Upper lobe of left lung (tissue), 6 donors: ENCODE results near the gene CROCC. TPM values are rescaled to one million over a fixed set of nuclear protein-coding genes. Genes with fewer than 3 reads are reported as not detected.
"Not testable (repeated sequence)": the region's sequence is repeated elsewhere in the genome, so short reads cannot be mapped to it uniquely, and the experiment has no call there.

Experiments
- ATAC-seq, 2 donors: fragments of 200-7000 bp; cut with Tn5 transposase; one replicate each; pipeline ENCODE4 v1.9.1; 2022; ENCODE audit warnings: mild to moderate bottlenecking in 2 of 2, moderate library complexity in 2 of 2; ENCODE audit not compliant: low FRiP score in 2 of 2
- DNase-seq, 2 donors: peaks; one replicate each; pipeline ENCODE4 v3.0.0-alpha.2; 2019 to 2020
- H3K27ac ChIP-seq, 4 donors: fragments of 200-600 bp; sonication (generic); one replicate each; pipeline ENCODE4 v1.5.1; 2016 to 2019
- H3K27me3 ChIP-seq, 4 donors: fragments of 200-600 bp; sonication (generic); one replicate each; pipeline ENCODE4 v1.5.1; 2017 to 2019
- H3K36me3 ChIP-seq, 4 donors: fragments of 200-600 bp; sonication (generic); one replicate each; pipeline ENCODE4 v1.5.1; 2016 to 2019
- H3K4me1 ChIP-seq, 4 donors: fragments of 200-600 bp; sonication (generic); one replicate each; pipeline ENCODE4 v1.5.1; 2018 to 2019
- H3K4me3 ChIP-seq, 4 donors: fragments of 200-600 bp; sonication (generic); one replicate each; pipeline ENCODE4 v1.5.1; 2017 to 2019; ENCODE audit warnings: mild to moderate bottlenecking in 2 of 4, moderate library complexity in 1 of 4
- H3K9me3 ChIP-seq, 4 donors: fragments of 200-600 bp; sonication (generic); one replicate each; pipeline ENCODE4 v1.5.1; 2018 to 2019
- CTCF ChIP-seq, 6 experiments: fragments of 450-650 bp in 4 of 6; fragments of 200-600 bp in 2 of 6; sonication (generic) in 2 of 6; IDR thresholded peaks; one replicate each; pipeline ENCODE4 v1.5.1; 2016 to 2019; ENCODE audit warnings: antibody characterized with exemption in 6 of 6
- EP300 ChIP-seq, 4 donors: sonication (generic); formaldehyde crosslinking; IDR thresholded peaks; one replicate each; pipeline ENCODE4 v1.5.1; 2017; ENCODE audit warnings: antibody characterized with exemption in 4 of 4, control low read depth in 2 of 4
- POLR2A ChIP-seq, 4 donors: fragments of 450-650 bp; IDR thresholded peaks; one replicate each; pipeline ENCODE4 v1.5.1; 2016 to 2017; ENCODE audit warnings: antibody characterized with exemption in 4 of 4, mild to moderate bottlenecking in 2 of 4
- POLR2AphosphoS5 ChIP-seq, 2 donors: sonication (generic); formaldehyde crosslinking; IDR thresholded peaks; one replicate each; pipeline ENCODE4 v1.5.1; 2017; ENCODE audit warnings: antibody characterized with exemption in 2 of 2
- WGBS, 2 donors: methylation state at CpG; one replicate each; pipeline ENCODE4 v1.1.5; 2017 to 2018; 5-methylcytosine and 5-hydroxymethylcytosine counted together
- total RNA-seq, 6 donors: library from RNA; depleted of rRNA in 4 of 6; stranded (reverse); fragments of >200 nt in 4 of 6; gene quantifications; one replicate each; pipeline versions ENCODE4 v1.1.0 to v1.2.1, GENCODE V29; 2016 to 2021
- donor health status: DM: no; HTN: no; CAD: no; lungs with moderate emphysema.
- donor health status: DM: no; HTN: yes; CAD: no; lungs with severe emphysema.

CROCC gene
- total RNA-seq, 6 donors from 2014 or later: 21.0 to 184 (median 48.9) TPM

- 79 to 91% methylated on average over 40 to 51 of the region's 51 CpGs for WGBS, 2 donors
- Histone ChIP-seq H3K36me3 (peaks cover 0 to 68% (median 27%) of the 10 kb centered on the region in 4 donors), H3K4me1 (no peaks in the 10 kb centered on the region), H3K27me3 (no peaks in the 10 kb centered on the region), H3K9me3 (no peaks in the 10 kb centered on the region), H3K4me3 (no peak overlapping the region), H3K27ac (no peak overlapping the region)
- peak in 1 of 2 donors; percentile 3 for ATAC-seq
- TF ChIP-seq CTCF (IDR thresholded peaks at IDR 0.05) (no peak), EP300 (IDR thresholded peaks at IDR 0.05) (no peak), POLR2A (IDR thresholded peaks at IDR 0.05) (no peak), POLR2AphosphoS5 (IDR thresholded peaks at IDR 0.05) (no peak)
- DNase-seq: no peak
These were observed 16.9 kb downstream of the CROCC start for GRCh38 chr1:16938351-16939321.

GRCh38 chr1:16939386-16940180 is 17.9 kb downstream of the CROCC start:
- 96 to 97% methylated on average over 32 of the region's 32 CpGs for WGBS, 2 donors

GRCh38 chr1:16944038-16944437 is 22.3 kb downstream of the CROCC start:
- 89 to 92% methylated on average over 19 of the region's 19 CpGs for WGBS, 2 donors

More at GRCh38 chr1:16939386-16940180, 17.9 kb downstream of the CROCC start:
- not testable (repeated sequence) for H3K4me1 ChIP-seq, H3K27ac ChIP-seq, H3K9me3 ChIP-seq, H3K4me3 ChIP-seq, H3K27me3 ChIP-seq
- peak in 1 of 2 donors; percentile 83 for DNase-seq
- peaks cover 0 to 71% (median 30%) of the 10 kb centered on the region in 4 donors for H3K36me3 ChIP-seq
- peak in 1 of 2 donors; percentile 18 for ATAC-seq

GRCh38 chr1:16945512-16945911 is 23.8 kb downstream of the CROCC start:
- peak in 1 of 2 donors; percentile 2 for ATAC-seq
- whole genome bisulfite sequencing, 2 donors: 89 to 95% methylated on average over 9 of the region's 9 CpGs

More at GRCh38 chr1:16944038-16944437, 22.3 kb downstream of the CROCC start:
- Histone ChIP-seq H3K27me3 (no peaks in the 10 kb centered on the region), H3K27ac (no peak overlapping the region), H3K4me1 (no peaks in the 10 kb centered on the region), H3K36me3 (peaks cover 0 to 73% (median 32%) of the 10 kb centered on the region in 4 donors), H3K4me3 (no peak overlapping the region), H3K9me3 (no peaks in the 10 kb centered on the region)
- ATAC-seq: no peak
- no peak for DNase-seq
- TF ChIP-seq POLR2AphosphoS5 (IDR thresholded peaks at IDR 0.05): no peak
- no peak for TF ChIP-seq CTCF (IDR thresholded peaks at IDR 0.05)
- no peak for TF ChIP-seq EP300 (IDR thresholded peaks at IDR 0.05)
- no peak for TF ChIP-seq POLR2A (IDR thresholded peaks at IDR 0.05)

GRCh38 chr1:16946185-16946584 is 24.5 kb downstream of the CROCC start:
- DNase-seq, H3K4me1 ChIP-seq, H3K27me3 ChIP-seq, H3K9me3 ChIP-seq, H3K4me3 ChIP-seq, H3K27ac ChIP-seq: not testable (repeated sequence)
- peaks cover 0 to 57% (median 31%) of the 10 kb centered on the region in 4 donors for H3K36me3 ChIP-seq
- ATAC-seq: peak in 1 of 2 donors; percentile 7
- 88 to 95% methylated on average over 13 of the region's 13 CpGs for WGBS, 2 donors

More at GRCh38 chr1:16945512-16945911, 23.8 kb downstream of the CROCC start:
- H3K4me3 ChIP-seq, H3K4me1 ChIP-seq, H3K27ac ChIP-seq, H3K9me3 ChIP-seq, H3K27me3 ChIP-seq, DNase-seq: not testable (repeated sequence)
- H3K36me3 ChIP-seq: peaks cover 0 to 62% (median 31%) of the 10 kb centered on the region in 4 donors

GRCh38 chr1:16946646-16947045 is 24.9 kb downstream of the CROCC start:
- H3K27ac ChIP-seq: no peak overlapping the region
- H3K4me1 ChIP-seq: peaks cover 0 to 1% (median 0%) of the 10 kb centered on the region in 4 donors
- no peaks in the 10 kb centered on the region for H3K27me3 ChIP-seq
- no peak overlapping the region for H3K4me3 ChIP-seq
- TF ChIP-seq POLR2A (IDR thresholded peaks at IDR 0.05) (no peak), EP300 (IDR thresholded peaks at IDR 0.05) (no peak), POLR2AphosphoS5 (IDR thresholded peaks at IDR 0.05) (no peak), CTCF (IDR thresholded peaks at IDR 0.05) (no peak)
- ATAC-seq (peak in 1 of 2 donors; percentile 1), DNase-seq (no peak)
- no peaks in the 10 kb centered on the region for H3K9me3 ChIP-seq
- WGBS, 2 donors: 92 to 93% methylated on average over 19 of the region's 19 CpGs
- H3K36me3 ChIP-seq: peaks cover 0 to 52% (median 30%) of the 10 kb centered on the region in 4 donors

- not testable (repeated sequence) for H3K27ac ChIP-seq, H3K4me1 ChIP-seq, H3K9me3 ChIP-seq, H3K4me3 ChIP-seq, H3K27me3 ChIP-seq
- peak in 1 of 2 donors; percentile 76 for DNase-seq
- H3K36me3 ChIP-seq: peaks cover 0 to 43% (median 28%) of the 10 kb centered on the region in 4 donors
- ATAC-seq: peak in 1 of 2 donors; percentile 6
- WGBS, 2 donors: 87 to 88% methylated on average over 24 to 26 of the region's 26 CpGs
These were observed 26.7 kb downstream of the CROCC start for GRCh38 chr1:16948282-16948891.

- not testable (repeated sequence) for DNase-seq
These were observed 27.3 kb downstream of the CROCC start for GRCh38 chr1:16949026-16949425.

More at GRCh38 chr1:16949026-16949425, 27.3 kb downstream of the CROCC start:
- H3K36me3 ChIP-seq: peaks cover 0 to 38% (median 24%) of the 10 kb centered on the region in 4 donors
- H3K27ac ChIP-seq, ATAC-seq, H3K9me3 ChIP-seq, H3K4me1 ChIP-seq, H3K27me3 ChIP-seq, H3K4me3 ChIP-seq: not testable (repeated sequence)
- 69 to 100% methylated on average over 1 to 7 of the region's 7 CpGs for WGBS, 2 donors
